Stomach (tissue), 9 donors: ENCODE results near the gene BRCA2. TPM values are rescaled to one million over a fixed set of nuclear protein-coding genes. Genes with fewer than 3 reads are reported as not detected.

ENCODE experiments used
- DNase-seq, 2 donors: peaks; one replicate each; pipeline versions ENCODE4 v3.0.0 to v3.0.0-alpha.2; 2013 to 2019
- H3K27ac ChIP-seq, 5 donors: fragments of 200-600 bp in 4 of 5; sonication (generic) in 4 of 5; one replicate each; pipeline ENCODE4 v1.5.1; 2013 to 2019; ENCODE audit warnings: mild to moderate bottlenecking in 1 of 5, moderate library complexity in 1 of 5
- H3K27me3 ChIP-seq, 3 donors: fragments of 200-600 bp; sonication (generic); one replicate each; pipeline ENCODE4 v1.5.1; 2017 to 2019; ENCODE audit warnings: mixed run types in 1 of 3
- H3K36me3 ChIP-seq, 4 donors: fragments of 200-600 bp; sonication (generic); 1 replicate in 3 of 4; 2 replicates in 1 of 4; pipeline ENCODE4 v1.5.1; 2016 to 2019
- H3K4me1 ChIP-seq, 4 donors: fragments of 200-600 bp; sonication (generic); one replicate each; pipeline ENCODE4 v1.5.1; 2016 to 2019
- H3K4me3 ChIP-seq, 4 donors: fragments of 200-600 bp; sonication (generic) in 3 of 4; one replicate each; pipeline ENCODE4 v1.5.1; 2016 to 2019; ENCODE audit warnings: mild to moderate bottlenecking in 1 of 4
- H3K9me3 ChIP-seq, 4 donors: fragments of 200-600 bp; sonication (generic); one replicate each; pipeline ENCODE4 v1.5.1; 2016 to 2019
- EP300 ChIP-seq: sonication (generic); formaldehyde crosslinking; IDR thresholded peaks from one replicate; pipeline ENCODE4 v1.6.1; 2017; ENCODE audit warnings: antibody characterized with exemption
- POLR2A ChIP-seq, 4 donors: fragments of 450-650 bp; IDR thresholded peaks; one replicate each; pipeline ENCODE4 v1.6.1; 2016; ENCODE audit warnings: antibody characterized with exemption in 4 of 4, control low read depth in 2 of 4, mild to moderate bottlenecking in 1 of 4, moderate library complexity in 1 of 4
- POLR2AphosphoS5 ChIP-seq, 3 donors: sonication (generic); formaldehyde crosslinking; IDR thresholded peaks; one replicate each; pipeline ENCODE4 v1.6.1; 2016; ENCODE audit warnings: antibody characterized with exemption in 3 of 3
- WGBS, 5 donors: extraction: QIAGEN DNeasy Blood & Tissue Kit in 3 of 5; methylation state at CpG; one replicate each; pipeline versions ENCODE4 v1.1.5 to v1.1.7; 2013 to 2018; 5-methylcytosine and 5-hydroxymethylcytosine counted together
- intact Hi-C: fragments of 100-400 bp; cut with DNase I; formaldehyde crosslinking; loops from one replicate; pipeline ENCODE4 v1.15.1; 2023; ENCODE audit warnings: low total_unique reads
- polyA plus RNA-seq, 3 donors: library from polyadenylated mRNA; stranded (reverse); fragments of 200-250 nt; gene quantifications; one replicate each; pipeline ENCODE4 v1.2.3, GENCODE V29; 2013
- total RNA-seq, 5 donors: library from RNA; depleted of rRNA; stranded (reverse); fragments of >200 nt; gene quantifications; one replicate each; pipeline versions ENCODE4 v1.1.0 to v1.2.3, GENCODE V29; 2014 to 2016
- TF ChIP-seq, protein P1 (sequence below), 7 experiments: fragments of 450-650 bp in 4 of 7; fragments of 200-600 bp in 3 of 7; sonication (generic) in 3 of 7; IDR thresholded peaks; one replicate each; pipeline ENCODE4 v1.5.1; 2016 to 2019; ENCODE audit warnings: antibody characterized with exemption in 7 of 7, control low read depth in 2 of 7, mild to moderate bottlenecking in 1 of 7
- donor health status: healthy with polysubstance abuse.
- donor health status: Bipolar disorder and iron deficiency.
- donor health status: healthy.

BRCA2 gene
- total and polyA plus RNA-seq, 8 donors: 0.53 to 16.2 (median 1.2) TPM

DNA sequence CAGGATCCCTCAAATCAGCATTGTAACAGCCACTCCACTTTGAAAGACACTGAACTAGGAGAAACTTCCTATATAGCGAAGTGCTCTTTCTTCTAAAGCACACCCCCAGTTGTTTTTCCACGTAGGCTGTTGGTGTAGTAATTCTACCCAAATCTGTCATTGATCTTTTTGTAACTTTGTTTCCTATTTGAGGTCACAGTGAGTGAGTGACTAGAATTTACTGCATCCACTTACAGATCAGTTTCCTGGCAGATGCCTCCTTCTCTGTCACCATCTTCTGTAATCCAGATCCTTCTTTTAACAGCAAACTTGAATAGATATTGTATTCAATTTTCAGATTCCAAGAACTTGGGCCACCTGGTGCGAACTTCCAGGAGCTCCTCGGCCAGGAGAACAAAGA is 15.4 kb upstream of the BRCA2 start:
- 64 to 73% (median 66%) methylated on average over 4 of the region's 4 CpGs for whole genome bisulfite sequencing, 5 donors
- intact Hi-C loops: loop anchor here (10.0 kb wide), 1 partner anchor 385 kb away; no protein-coding TSS in a partner anchor
- no peak overlapping the region for H3K4me3 ChIP-seq

DNA sequence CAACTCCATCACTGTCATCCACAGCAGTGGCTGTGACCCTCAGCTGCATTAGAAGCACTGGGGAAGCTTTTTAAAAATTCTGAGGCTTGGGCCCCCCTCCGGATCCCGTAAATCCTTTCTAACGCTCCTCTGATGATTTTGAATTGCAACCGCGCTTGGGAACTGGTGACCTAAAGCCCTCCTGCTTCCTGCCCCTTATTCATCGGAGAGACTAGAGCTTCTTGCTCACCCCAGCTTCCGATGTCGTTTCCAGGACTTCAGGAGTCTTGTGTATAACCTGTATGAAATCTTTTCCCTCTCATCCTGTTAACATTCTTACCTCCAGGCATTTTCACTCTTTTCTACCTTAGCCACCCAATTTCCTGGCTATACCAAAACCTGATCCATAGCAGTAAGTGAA is 14.9 kb upstream of the BRCA2 start:
- intact Hi-C loops: loop anchor here (10.0 kb wide), 1 partner anchor 386 kb away; no protein-coding TSS in a partner anchor
- no peak for DNase-seq
- H3K4me1 ChIP-seq: no peaks in the 10 kb centered on the region
- H3K27ac ChIP-seq: no peak overlapping the region
- peaks cover 0 to 8% (median 5%) of the 10 kb centered on the region in 4 donors for H3K36me3 ChIP-seq
- no peak for TF ChIP-seq POLR2AphosphoS5 (IDR thresholded peaks at IDR 0.05)
- no peak for TF ChIP-seq POLR2A (IDR thresholded peaks at IDR 0.05)
- TF ChIP-seq EP300: no peak
- TF ChIP-seq, protein P1, sequence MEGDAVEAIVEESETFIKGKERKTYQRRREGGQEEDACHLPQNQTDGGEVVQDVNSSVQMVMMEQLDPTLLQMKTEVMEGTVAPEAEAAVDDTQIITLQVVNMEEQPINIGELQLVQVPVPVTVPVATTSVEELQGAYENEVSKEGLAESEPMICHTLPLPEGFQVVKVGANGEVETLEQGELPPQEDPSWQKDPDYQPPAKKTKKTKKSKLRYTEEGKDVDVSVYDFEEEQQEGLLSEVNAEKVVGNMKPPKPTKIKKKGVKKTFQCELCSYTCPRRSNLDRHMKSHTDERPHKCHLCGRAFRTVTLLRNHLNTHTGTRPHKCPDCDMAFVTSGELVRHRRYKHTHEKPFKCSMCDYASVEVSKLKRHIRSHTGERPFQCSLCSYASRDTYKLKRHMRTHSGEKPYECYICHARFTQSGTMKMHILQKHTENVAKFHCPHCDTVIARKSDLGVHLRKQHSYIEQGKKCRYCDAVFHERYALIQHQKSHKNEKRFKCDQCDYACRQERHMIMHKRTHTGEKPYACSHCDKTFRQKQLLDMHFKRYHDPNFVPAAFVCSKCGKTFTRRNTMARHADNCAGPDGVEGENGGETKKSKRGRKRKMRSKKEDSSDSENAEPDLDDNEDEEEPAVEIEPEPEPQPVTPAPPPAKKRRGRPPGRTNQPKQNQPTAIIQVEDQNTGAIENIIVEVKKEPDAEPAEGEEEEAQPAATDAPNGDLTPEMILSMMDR (IDR thresholded peaks at IDR 0.05): no peak
- H3K27me3 ChIP-seq: no peaks in the 10 kb centered on the region
- no peaks in the 10 kb centered on the region for H3K9me3 ChIP-seq
- H3K4me3 ChIP-seq: no peak overlapping the region
- 40 to 59% (median 54%) methylated on average over 8 of the region's 8 CpGs for WGBS, 5 donors

More for the DNA sequence above, 15.4 kb upstream of the BRCA2 start:
- no peaks in the 10 kb centered on the region for H3K9me3 ChIP-seq
- peaks cover 0 to 13% (median 10%) of the 10 kb centered on the region in 4 donors for H3K36me3 ChIP-seq
- no peak for TF ChIP-seq EP300
- TF ChIP-seq, protein P1 (IDR thresholded peaks at IDR 0.05): no peak
- TF ChIP-seq POLR2A (IDR thresholded peaks at IDR 0.05): no peak
- DNase-seq: no peak
- no peak overlapping the region for H3K27ac ChIP-seq
- no peaks in the 10 kb centered on the region for H3K27me3 ChIP-seq
- H3K4me1 ChIP-seq: no peaks in the 10 kb centered on the region

DNA sequence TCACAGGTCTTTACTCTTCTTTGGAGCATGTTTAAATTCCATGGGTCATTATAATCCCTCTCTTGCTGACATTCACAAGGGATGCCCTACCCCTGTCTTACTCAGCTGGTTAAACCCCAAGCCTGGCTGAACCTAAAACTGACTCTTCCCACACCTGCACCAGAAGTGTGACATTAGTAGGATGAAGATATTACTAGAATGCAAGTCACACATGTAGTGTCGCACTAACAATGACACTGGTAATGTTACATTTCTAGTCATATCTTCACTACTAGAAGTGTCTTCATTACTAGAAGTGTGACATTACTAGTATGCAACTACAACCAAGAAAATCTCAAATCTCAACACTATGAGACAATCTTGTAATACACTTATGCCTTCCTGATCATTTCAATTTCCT is 14.4 kb upstream of the BRCA2 start:
- intact Hi-C loops: loop anchor here (10.0 kb wide), 1 partner anchor 386 kb away; no protein-coding TSS in a partner anchor
- DNase-seq: no peak
- Histone ChIP-seq H3K4me3 (no peak overlapping the region), H3K36me3 (peaks cover 0 to 3% (median under 1%) of the 10 kb centered on the region in 4 donors), H3K4me1 (no peaks in the 10 kb centered on the region), H3K9me3 (no peaks in the 10 kb centered on the region), H3K27me3 (no peaks in the 10 kb centered on the region), H3K27ac (no peak overlapping the region)
- TF ChIP-seq, protein P1 (IDR thresholded peaks at IDR 0.05): no peak
- TF ChIP-seq EP300: no peak
- no peak for TF ChIP-seq POLR2A (IDR thresholded peaks at IDR 0.05)
- TF ChIP-seq POLR2AphosphoS5 (IDR thresholded peaks at IDR 0.05): no peak
- 86 to 97% (median 94%) methylated on average over 1 of the region's 1 CpG for WGBS, 5 donors

DNA sequence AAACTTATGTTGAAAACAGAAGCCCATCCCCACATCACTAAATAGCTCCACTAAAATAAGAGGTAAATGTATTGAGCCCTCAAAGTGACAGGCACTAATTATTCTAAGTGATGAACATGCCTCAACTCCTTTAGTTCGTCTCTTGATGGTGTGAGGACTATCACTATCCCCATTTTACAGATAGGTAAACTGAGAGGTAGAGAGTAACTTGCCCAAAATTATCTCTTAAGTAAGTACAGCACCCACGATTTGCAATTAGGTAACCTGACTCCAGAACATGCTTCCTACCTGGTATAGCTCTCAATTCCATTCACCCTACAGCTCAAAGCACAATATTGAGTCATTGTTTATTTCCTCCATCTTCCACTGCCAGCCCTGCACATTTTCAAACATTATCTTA is 12.8 kb upstream of the BRCA2 start:
- H3K27ac ChIP-seq: no peak overlapping the region
- no peaks in the 10 kb centered on the region for H3K4me1 ChIP-seq
- TF ChIP-seq, protein P1 (IDR thresholded peaks at IDR 0.05): no peak
- TF ChIP-seq POLR2AphosphoS5 (IDR thresholded peaks at IDR 0.05) (no peak), POLR2A (IDR thresholded peaks at IDR 0.05) (no peak)
- WGBS, 5 donors: 70 to 78% (median 76%) methylated on average over 2 of the region's 2 CpGs
- DNase-seq: no peak
- H3K36me3 ChIP-seq: no peaks in the 10 kb centered on the region
- no peaks in the 10 kb centered on the region for H3K9me3 ChIP-seq
- H3K27me3 ChIP-seq: no peaks in the 10 kb centered on the region
- intact Hi-C loops: loop anchor here (10.0 kb wide), 1 partner anchor 388 kb away; no protein-coding TSS in a partner anchor
- no peak overlapping the region for H3K4me3 ChIP-seq
